Activated naive CD8-positive, alpha-beta T cell treated with anti-CD3 and anti-CD28 coated beads, Interleukin-2, amount 10 ng/mL, durations not matched to agents 7 days and 5 days (primary cell): ENCODE data around the gene BET1L. TPM values are rescaled to one million over a fixed set of nuclear protein-coding genes. Genes with fewer than 3 reads are reported as not detected.
"Not testable (repeated sequence)": the region's sequence is repeated elsewhere in the genome, so short reads cannot be mapped to it uniquely, and the experiment has no call there.

ENCODE experiments used
- ATAC-seq: fragments of 150-1000 bp; cut with Tn5 transposase; one replicate; pipeline ENCODE4 v1.10.0; 2021; ENCODE audit warnings: low read depth, moderate library complexity
- POLR2A ChIA-PET: fragments of 350-600 bp; sonication (Branson Sonifier 250); formaldehyde crosslinking; loops from one replicate; lab custom pipeline; 2021; ENCODE audit warnings: antibody characterized with exemption; lab: Charles Lee
- DNase-seq: peaks from one replicate; pipeline ENCODE4 v3.0.0; 2021
- H3K27ac Mint-ChIP-seq: one replicate; pipeline ENCODE4 v1.8.0; 2022; ENCODE audit warnings: mild to moderate bottlenecking, mixed read lengths
- H3K27me3 Mint-ChIP-seq: one replicate; pipeline ENCODE4 v1.8.0; 2022; ENCODE audit warnings: mild to moderate bottlenecking, moderate library complexity, mixed read lengths
- H3K36me3 Mint-ChIP-seq: one replicate; pipeline ENCODE4 v1.8.0; 2021; ENCODE audit warnings: mild to moderate bottlenecking, mixed read lengths
- H3K4me1 Mint-ChIP-seq: one replicate; pipeline ENCODE4 v1.8.0; 2021; ENCODE audit warnings: mixed read lengths
- H3K4me3 Mint-ChIP-seq: one replicate; pipeline ENCODE4 v1.8.0; 2022; ENCODE audit warnings: mild to moderate bottlenecking, moderate library complexity, mixed read lengths
- H3K9me3 Mint-ChIP-seq: one replicate; pipeline ENCODE4 v1.8.0; 2021; ENCODE audit warnings: mixed read lengths
- total RNA-seq, 2 experiments: library from RNA; stranded (reverse); gene quantifications; one replicate each; pipeline ENCODE4 v1.2.3, GENCODE V29; 2021

BET1L gene
- total RNA-seq, 2 experiments from 2014 or later: 56.9 to 61.9 TPM

DNA sequence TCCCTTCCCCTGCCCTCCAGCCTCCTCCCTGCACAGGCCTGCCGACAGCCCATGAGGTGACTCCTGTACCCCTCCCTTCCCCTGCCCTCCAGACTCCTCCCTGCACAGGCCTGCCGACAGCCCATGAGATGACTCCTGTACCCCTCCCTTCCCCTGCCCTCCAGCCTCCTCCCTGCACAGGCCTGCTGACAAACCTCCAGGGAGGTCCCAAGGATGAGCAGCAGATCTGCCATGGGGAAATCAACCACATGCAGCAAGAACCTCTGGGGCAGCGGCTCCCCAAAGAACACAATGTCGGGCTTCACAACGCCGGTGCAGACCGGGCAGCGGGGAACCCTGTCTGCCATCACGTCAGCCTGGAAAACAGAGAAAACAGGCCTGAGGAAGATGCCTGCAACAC lies 16.7 kb upstream of the BET1L start:
- no peak for DNase-seq
- no peak for ATAC-seq
- H3K27me3 Mint-ChIP-seq: no peaks in the 10 kb centered on the region
- H3K4me1 Mint-ChIP-seq: peaks cover 9% of the 10 kb centered on the region
- no peaks in the 10 kb centered on the region for H3K9me3 Mint-ChIP-seq
- H3K27ac Mint-ChIP-seq: no peak overlapping the region
- POLR2A ChIA-PET: no interaction called here
- no peak overlapping the region for H3K4me3 Mint-ChIP-seq
- no peaks in the 10 kb centered on the region for H3K36me3 Mint-ChIP-seq

DNA sequence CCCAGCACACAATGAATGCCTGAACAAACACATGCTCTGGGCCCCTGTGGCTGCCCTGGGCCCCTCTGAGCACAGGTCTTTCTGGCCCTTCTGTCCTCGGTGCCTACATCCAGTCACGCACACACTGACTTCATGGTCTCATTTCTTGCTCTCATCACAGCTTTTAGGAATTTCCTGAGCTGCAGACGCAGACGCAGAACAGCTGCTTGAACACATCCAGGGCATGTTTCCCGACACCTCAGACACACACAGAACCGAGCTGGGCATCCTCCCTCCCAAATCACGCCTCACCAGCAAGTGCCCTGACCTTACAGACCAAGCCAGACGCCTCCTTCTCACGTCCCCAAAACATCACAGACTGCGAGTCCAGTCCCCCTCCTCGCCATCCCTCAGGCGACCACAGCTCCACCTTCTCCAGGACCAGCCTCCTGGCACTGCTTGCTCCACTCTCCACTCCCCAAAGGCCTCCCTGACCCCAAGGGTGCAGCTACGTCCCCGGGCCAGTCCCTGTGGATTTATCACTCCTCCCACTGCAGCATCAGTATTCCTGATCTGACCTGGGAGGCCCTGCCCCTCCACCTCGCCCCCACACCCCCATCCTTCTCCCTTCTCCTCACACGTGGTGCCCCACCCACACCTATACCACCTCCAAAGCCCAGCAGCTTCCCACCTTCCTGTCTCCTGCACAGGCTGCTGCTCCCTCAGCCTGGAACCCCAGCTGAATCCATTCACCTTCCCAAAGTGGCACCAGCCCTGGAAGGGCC lies 16.0 kb upstream of the BET1L start:
- POLR2A ChIA-PET: no interaction called here
- DNase-seq: no peak
- no peaks in the 10 kb centered on the region for H3K27me3 Mint-ChIP-seq
- peaks cover 9% of the 10 kb centered on the region for H3K4me1 Mint-ChIP-seq
- no peaks in the 10 kb centered on the region for H3K36me3 Mint-ChIP-seq
- H3K9me3 Mint-ChIP-seq: no peaks in the 10 kb centered on the region
- H3K4me3 Mint-ChIP-seq: no peak overlapping the region
- no peak for ATAC-seq
- H3K27ac Mint-ChIP-seq: no peak overlapping the region

DNA sequence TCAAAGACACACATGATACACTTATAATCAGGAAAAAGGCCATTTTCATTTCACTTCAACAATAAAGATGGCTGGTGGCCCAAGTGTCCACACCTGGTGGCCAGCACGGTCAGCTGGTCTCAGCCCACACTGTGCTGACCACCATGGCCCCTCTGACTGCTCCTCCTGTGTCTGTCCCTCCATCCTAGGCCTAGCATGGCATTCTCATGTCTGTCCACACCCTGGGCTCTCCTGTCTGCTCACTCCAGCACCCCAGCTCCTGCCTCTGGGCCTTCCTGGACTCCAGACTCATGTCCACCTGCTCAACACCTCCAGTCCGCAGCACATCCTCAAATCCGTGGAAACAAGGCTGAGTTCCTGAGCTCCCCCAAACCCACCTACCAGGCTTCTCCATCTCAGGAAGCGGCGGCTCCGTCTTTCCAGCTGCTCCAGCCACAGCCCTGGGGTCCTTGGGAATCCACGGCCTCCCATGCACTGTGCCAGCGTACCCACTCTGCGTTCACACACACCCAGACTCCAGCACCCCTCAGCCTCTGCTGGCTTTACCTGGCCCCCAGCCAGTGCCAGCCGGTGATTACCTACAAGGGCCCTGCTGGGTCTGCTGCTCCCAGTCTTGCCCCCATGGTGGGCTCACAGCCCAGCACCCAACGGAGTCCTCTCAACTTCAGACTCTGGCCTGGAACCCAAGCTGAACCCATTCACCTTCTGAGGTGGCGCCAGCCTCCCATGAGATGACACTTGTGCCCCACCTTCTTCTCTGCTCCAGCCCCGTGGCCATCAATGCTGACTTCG lies 15.0 kb upstream of the BET1L start:
- no peaks in the 10 kb centered on the region for H3K36me3 Mint-ChIP-seq
- H3K4me1 Mint-ChIP-seq: peaks cover 7% of the 10 kb centered on the region
- H3K4me3 Mint-ChIP-seq: no peak overlapping the region
- H3K27ac Mint-ChIP-seq: no peak overlapping the region
- ATAC-seq (no peak), DNase-seq (no peak)
- POLR2A ChIA-PET: interaction anchor here (1.5 kb wide), 1 partner anchor 14 kb away, joined by 5 read pairs; the partner anchor contains the start of genes BET1L and RIC8A
- no peaks in the 10 kb centered on the region for H3K27me3 Mint-ChIP-seq
- no peaks in the 10 kb centered on the region for H3K9me3 Mint-ChIP-seq

DNA sequence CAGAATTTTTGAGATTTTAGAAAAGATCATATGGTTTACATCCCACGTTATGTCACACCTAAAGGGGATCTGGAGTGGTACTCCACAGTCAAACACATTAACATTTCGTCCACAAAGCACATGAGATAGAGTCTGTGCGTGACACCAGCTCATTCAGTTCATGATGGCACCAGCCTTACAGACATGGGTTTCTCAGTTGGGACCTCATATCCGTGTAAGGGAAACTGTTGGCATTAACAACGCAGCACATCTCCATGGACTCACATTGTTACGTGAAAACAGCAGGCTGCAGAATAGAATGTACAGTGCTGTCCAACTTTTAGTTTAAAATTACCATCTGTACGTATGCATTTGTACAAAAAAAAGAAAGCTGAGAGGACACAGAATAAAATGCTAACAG lies 14.3 kb upstream of the BET1L start:
- Mint-ChIP-seq H3K36me3 (no peaks in the 10 kb centered on the region), H3K4me3 (no peak overlapping the region), H3K9me3 (no peaks in the 10 kb centered on the region), H3K4me1 (peaks cover 7% of the 10 kb centered on the region), H3K27me3 (no peaks in the 10 kb centered on the region), H3K27ac (no peak overlapping the region)
- ATAC-seq (no peak), DNase-seq (no peak)
- POLR2A ChIA-PET: interaction anchor here (1.5 kb wide), 1 partner anchor 14 kb away, joined by 5 read pairs; the partner anchor contains the start of genes BET1L and RIC8A

DNA sequence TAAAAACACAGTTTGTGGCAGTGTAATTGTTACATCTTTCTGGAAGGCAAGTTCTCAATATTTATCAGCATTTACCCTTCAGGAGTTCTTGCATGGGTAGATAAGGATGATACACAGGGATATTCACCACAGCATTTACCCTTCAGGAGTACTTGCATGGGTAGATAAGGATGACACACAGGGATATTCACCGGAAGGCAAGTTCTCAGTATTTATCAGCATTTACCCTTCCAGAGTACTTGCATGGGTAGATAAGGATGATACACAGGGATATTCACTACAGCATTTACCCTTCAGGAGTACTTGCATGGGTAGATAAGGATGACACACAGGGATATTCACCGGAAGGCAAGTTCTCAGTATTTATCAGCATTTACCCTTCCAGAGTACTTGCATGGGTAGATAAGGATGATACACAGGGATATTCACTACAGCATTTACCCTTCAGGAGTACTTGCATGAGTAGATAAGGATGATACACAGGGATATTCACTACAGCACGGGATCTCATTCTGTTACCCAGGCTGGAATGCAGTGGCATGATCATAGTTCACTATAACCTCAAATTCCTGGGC lies 13.5 kb upstream of the BET1L start:
- H3K27me3 Mint-ChIP-seq, POLR2A ChIA-PET, H3K9me3 Mint-ChIP-seq, ATAC-seq, H3K36me3 Mint-ChIP-seq, DNase-seq, H3K4me1 Mint-ChIP-seq, H3K4me3 Mint-ChIP-seq, H3K27ac Mint-ChIP-seq: not testable (repeated sequence)

DNA sequence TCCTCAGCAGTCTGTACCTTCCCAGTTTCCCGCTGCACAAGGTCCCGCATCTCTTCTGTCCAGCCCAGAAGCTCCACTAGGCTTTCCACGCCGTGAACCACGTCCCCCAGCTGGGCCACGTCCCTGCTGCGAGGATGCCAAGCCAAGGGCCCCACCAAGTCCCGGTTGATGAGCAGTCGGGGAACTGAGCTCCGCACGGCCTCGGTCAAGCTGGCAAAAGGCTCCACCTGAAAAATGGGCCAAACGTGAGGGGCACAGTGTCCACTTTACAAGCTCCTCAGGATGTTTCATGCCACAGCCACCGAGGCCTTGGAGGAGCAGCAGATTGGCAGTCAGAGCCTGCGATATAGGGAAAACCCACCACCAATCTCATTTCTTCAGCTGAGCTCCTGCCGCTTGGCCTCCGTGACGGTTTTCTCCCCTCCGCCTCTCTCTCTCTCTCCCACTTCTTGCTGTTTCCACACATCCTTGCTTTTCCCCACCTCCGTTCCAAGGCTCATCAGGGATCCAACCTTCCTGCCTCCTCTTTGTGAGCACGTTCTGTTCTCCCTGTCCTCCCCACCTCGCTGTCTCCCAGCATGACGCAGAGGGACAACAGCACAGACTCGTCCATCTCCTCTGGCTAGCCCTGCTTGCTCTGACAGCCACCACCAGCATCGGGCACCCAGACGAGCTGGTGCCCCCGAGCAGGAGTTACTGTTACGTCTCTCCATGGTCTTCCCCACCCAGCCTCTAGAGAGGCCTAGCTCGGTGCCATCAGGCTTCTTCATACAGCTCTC lies 11.8 kb upstream of the BET1L start:
- H3K4me3 Mint-ChIP-seq: no peak overlapping the region
- H3K36me3 Mint-ChIP-seq: peaks cover 8% of the 10 kb centered on the region
- H3K27me3 Mint-ChIP-seq: no peaks in the 10 kb centered on the region
- DNase-seq (no peak), ATAC-seq (no peak)
- no peak overlapping the region for H3K27ac Mint-ChIP-seq
- POLR2A ChIA-PET: interaction anchor here (1.4 kb wide), 1 partner anchor 10 kb away, joined by 6 read pairs; no protein-coding TSS in a partner anchor
- no peaks in the 10 kb centered on the region for H3K4me1 Mint-ChIP-seq
- no peaks in the 10 kb centered on the region for H3K9me3 Mint-ChIP-seq

DNA sequence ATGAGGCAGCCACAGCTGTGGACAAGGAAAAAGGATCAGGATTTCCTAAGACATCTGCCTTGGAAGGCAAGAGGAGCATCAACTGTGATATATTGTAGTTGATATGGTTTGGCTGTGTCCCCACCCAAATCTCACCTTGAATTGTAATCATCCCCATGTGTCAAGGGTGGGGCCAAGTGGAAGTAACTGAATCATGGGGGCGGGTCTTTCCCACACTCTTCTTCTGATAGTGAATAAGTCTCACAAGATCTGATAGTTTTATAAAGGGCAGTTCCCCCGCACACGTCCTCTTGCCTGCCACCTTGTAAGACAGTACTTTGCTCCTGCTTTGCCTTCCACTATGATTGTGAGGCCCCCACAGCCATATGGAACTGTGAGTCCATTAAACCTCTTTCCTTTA lies 10.5 kb upstream of the BET1L start:
- H3K4me3 Mint-ChIP-seq: no peak overlapping the region
- POLR2A ChIA-PET: interaction anchor here (1.6 to 3.0 kb wide), 2 partner anchors 11 to 66 kb away, joined by 4 to 12 read pairs; partner anchors contain the start of genes BET1L and RIC8A
- peaks cover 5% of the 10 kb centered on the region for H3K4me1 Mint-ChIP-seq
- no peaks in the 10 kb centered on the region for H3K27me3 Mint-ChIP-seq
- H3K36me3 Mint-ChIP-seq: peaks cover 12% of the 10 kb centered on the region
- H3K9me3 Mint-ChIP-seq: no peaks in the 10 kb centered on the region
- no peak for ATAC-seq
- DNase-seq: no peak
- H3K27ac Mint-ChIP-seq: no peak overlapping the region

DNA sequence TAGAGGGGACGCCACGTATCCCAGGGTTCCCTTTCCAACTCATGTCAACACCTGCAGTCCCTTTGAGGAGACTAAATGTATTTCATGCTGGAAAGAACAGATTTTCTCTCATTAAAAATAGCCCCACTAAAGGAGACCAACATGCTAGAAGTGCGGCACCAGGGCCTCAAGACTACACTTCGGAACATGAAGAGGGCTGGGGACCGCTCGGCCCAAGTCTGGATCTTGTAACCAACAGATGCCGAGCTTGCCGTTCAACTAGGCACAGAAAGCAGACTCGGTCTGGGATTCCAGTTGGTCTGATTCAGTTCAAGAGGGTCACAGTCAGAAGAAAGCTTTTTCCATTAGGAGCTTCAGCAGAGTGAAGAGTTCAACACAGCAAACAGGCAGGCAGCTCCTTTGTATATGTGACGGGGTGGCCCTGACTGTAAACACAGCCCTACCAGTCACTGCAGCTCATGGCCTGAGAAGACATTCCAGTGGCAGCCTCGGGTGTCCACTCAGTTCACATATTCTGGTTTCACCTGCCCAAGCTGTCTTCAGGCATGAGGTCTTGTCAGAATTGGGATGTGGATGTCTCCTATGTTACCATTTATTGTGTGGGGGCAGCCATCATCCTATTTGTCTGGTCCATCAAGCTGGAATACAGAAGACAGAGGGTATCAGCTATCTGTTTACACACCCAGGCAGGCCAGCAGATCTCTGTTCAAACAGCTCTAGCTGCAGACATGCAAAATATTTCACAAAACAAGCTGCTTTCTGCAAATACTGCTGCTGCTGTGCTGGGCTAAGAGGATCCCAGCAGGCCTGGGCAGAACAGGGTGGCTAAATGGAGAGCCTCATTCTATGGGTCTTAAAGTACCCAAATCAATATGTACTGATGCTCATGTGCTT lies 9.1 kb upstream of the BET1L start:
- DNase-seq: no peak
- Mint-ChIP-seq H3K36me3 (peaks cover 12% of the 10 kb centered on the region), H3K27me3 (no peaks in the 10 kb centered on the region), H3K4me3 (no peak overlapping the region), H3K9me3 (no peaks in the 10 kb centered on the region), H3K27ac (no peak overlapping the region), H3K4me1 (peaks cover 6% of the 10 kb centered on the region)
- POLR2A ChIA-PET: interaction anchor here (0.8 to 3.0 kb wide), 3 partner anchors 9 to 403 kb away, joined by 3 to 12 read pairs (median 4); partner anchors contain the start of genes BET1L and RIC8A
- ATAC-seq: no peak

DNA sequence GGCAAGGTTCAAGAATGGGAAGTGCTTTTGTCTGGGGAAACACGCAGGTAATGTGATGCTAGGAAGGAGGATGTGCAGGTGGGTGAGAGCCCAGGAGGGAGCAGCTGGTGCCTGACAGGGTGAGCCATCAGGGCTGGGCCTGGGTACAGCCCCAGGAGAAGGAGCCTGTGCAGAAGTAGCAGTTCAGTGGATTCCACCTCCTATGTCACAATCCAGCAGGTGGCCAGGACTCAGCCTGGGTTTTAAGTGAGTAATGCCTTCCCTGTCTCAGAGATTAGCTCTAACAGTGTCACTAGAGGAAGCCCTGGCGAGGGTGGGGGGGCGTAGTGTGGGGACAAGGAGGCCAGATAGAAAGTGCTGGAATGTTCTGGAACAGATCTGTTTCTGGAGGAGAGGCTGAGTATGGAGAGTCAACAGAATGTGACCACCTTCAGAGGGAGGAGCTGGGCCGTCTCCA lies 8.4 kb upstream of the BET1L start:
- ATAC-seq (no peak), DNase-seq (no peak)
- Mint-ChIP-seq H3K4me1 (peaks cover 10% of the 10 kb centered on the region), H3K36me3 (peaks cover 12% of the 10 kb centered on the region), H3K9me3 (no peaks in the 10 kb centered on the region), H3K4me3 (no peak overlapping the region), H3K27me3 (no peaks in the 10 kb centered on the region), H3K27ac (no peak overlapping the region)
- POLR2A ChIA-PET: interaction anchor here (1.0 to 3.0 kb wide), 3 partner anchors 9 to 13 kb away, joined by 4 to 12 read pairs (median 4); partner anchors contain the start of genes BET1L and RIC8A

DNA sequence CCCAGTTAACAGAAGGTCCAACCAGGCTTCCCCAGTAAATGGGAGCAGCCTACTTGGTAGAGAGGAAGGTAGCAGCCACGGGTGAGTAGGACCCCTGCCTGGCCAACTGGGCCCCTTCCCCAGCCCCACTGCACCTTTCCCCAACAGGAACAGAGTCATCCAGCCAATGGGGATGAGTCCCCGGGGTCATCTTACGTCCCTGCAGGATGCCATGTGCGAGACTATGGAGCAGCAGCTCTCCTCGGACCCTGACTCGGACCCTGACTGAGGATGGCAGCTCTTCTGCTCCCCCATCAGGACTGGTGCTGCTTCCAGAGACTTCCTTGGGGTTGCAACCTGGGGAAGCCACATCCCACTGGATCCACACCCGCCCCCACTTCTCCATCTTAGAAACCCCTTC lies 6.9 kb upstream of the BET1L start:
- POLR2A ChIA-PET: no interaction called here
- Mint-ChIP-seq H3K27me3 (no peaks in the 10 kb centered on the region), H3K4me1 (peaks cover 19% of the 10 kb centered on the region), H3K36me3 (peaks cover 12% of the 10 kb centered on the region), H3K4me3 (no peak overlapping the region), H3K27ac (no peak overlapping the region), H3K9me3 (no peaks in the 10 kb centered on the region)
- DNase-seq (no peak), ATAC-seq (no peak)

DNA sequence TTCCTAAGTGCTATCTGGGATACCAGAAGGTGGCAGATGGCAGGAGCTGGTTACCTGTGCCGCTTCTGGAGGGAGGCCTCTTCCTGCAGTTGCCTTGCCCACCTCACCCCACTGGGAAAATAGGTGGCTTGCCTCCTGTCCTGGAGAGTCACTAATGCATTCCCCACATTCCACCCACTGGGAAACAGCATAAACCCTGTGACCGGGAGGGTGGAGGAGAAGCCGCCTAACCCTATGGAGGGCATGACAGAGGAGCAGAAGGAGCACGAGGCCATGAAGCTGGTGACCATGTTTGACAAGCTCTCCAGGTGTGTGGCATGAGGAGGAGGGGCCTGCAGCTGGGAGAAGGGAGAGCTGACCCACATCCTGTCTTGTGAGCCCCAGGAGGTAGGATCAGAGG lies 5.9 kb upstream of the BET1L start:
- Mint-ChIP-seq H3K4me3 (no peak overlapping the region), H3K27me3 (no peaks in the 10 kb centered on the region), H3K27ac (no peak overlapping the region), H3K9me3 (no peaks in the 10 kb centered on the region), H3K36me3 (peaks cover 12% of the 10 kb centered on the region), H3K4me1 (peaks cover 19% of the 10 kb centered on the region)
- DNase-seq (no peak), ATAC-seq (no peak)
- POLR2A ChIA-PET: no interaction called here
